ENCODE measurements around the gene ZNF385B.

ZNF385B gene

DNA sequence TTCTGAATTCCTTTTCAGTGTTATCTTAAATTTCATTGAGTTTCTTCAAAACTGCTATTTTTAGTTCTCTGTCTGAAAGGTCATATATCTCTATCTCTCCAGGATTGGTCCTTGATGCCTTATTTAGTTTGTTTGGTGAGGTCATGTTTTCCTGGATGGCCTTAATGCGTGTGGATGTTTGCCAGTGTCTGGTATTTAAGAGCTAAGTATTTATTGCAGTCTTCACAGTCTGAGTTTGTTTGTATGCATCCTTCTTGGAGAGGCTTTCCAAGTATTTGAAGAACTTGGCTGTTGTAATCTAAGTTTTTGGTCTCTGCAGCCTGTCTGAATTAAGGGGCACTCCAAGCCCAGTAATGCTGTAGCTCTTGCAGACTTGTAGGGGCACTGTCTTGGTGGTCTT lies 249.3 kb downstream of the ZNF385B start:
- DNase-seq = no peak

DNA sequence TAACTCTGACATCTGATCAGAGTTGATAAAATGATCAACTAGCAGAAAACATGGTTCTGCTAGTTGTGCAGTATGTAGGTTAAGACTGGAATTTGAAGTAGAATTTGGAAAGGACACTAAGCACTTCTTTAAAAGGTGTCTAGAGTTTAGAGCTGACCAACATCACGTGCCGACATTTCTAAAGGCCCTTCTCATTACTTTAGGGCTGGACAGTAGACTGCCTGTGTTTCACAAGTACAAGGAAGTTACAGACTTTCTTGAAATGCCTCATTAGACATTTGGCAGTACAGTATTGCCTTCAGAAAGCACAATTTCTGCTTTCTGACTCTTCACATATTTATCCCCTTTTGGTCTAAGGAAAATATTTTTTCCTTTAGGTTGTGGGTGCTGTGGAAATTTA lies 255.3 kb downstream of the ZNF385B start:
- H3K4me3 ChIP-seq (ENCODE audit: insufficient read depth, low read depth, low read length, poor library complexity, severe bottlenecking) = no peak overlapping the region
- H3K9me3 ChIP-seq (ENCODE audit: control insufficient read depth, low read length) = no peaks in the 10 kb centered on the region
- H3K36me3 ChIP-seq (ENCODE audit: control insufficient read depth, insufficient read depth, low read length) = no peaks in the 10 kb centered on the region
- H3K27me3 ChIP-seq (replicated peaks; ENCODE audit: control insufficient read depth, insufficient read depth, low read length, poor library complexity, severe bottlenecking) = no peaks in the 10 kb centered on the region
- no peak for DNase-seq
- H3K27ac ChIP-seq (ENCODE audit: insufficient read depth, low read length, poor library complexity, severe bottlenecking) = no peak overlapping the region
- H3K4me1 ChIP-seq (ENCODE audit: control insufficient read depth, insufficient read depth, low read length, poor library complexity, severe bottlenecking) = no peaks in the 10 kb centered on the region

More for the DNA sequence above, 249.3 kb downstream of the ZNF385B start:
- H3K4me1 ChIP-seq (ENCODE audit: control insufficient read depth, insufficient read depth, low read length, poor library complexity, severe bottlenecking) = no peaks in the 10 kb centered on the region
- no peak overlapping the region for H3K27ac ChIP-seq (ENCODE audit: insufficient read depth, low read length, poor library complexity, severe bottlenecking)
- no peaks in the 10 kb centered on the region for H3K9me3 ChIP-seq (ENCODE audit: control insufficient read depth, low read length)
- H3K27me3 ChIP-seq (replicated peaks; ENCODE audit: control insufficient read depth, insufficient read depth, low read length, poor library complexity, severe bottlenecking) = no peaks in the 10 kb centered on the region
- no peak overlapping the region for H3K4me3 ChIP-seq (ENCODE audit: insufficient read depth, low read depth, low read length, poor library complexity, severe bottlenecking)
- H3K36me3 ChIP-seq (ENCODE audit: control insufficient read depth, insufficient read depth, low read length) = no peaks in the 10 kb centered on the region

DNA sequence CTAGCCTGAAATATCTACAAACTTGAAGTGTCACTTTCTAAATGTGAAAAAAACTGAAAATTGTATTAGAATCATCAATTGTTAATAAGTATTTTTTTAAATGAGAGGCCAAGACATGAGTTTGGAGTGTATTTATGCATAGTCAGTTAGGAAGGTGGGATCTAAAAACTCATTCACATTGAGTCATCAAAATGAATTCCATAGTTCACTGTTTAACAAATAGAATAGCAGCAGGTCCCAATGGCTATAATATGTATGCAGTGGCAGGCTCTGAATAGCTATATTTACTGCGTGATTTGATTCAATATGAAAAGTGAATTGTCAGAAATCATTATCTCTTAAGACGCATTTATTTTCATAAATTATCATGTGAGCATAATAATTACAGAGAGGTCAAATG lies 256.1 kb downstream of the ZNF385B start:
- no peak overlapping the region for H3K27ac ChIP-seq (ENCODE audit: insufficient read depth, low read length, poor library complexity, severe bottlenecking)
- H3K4me3 ChIP-seq (ENCODE audit: insufficient read depth, low read depth, low read length, poor library complexity, severe bottlenecking) = no peak overlapping the region
- H3K9me3 ChIP-seq (ENCODE audit: control insufficient read depth, low read length) = no peaks in the 10 kb centered on the region
- no peak for DNase-seq
- H3K36me3 ChIP-seq (ENCODE audit: control insufficient read depth, insufficient read depth, low read length) = no peaks in the 10 kb centered on the region
- no peaks in the 10 kb centered on the region for H3K27me3 ChIP-seq (replicated peaks; ENCODE audit: control insufficient read depth, insufficient read depth, low read length, poor library complexity, severe bottlenecking)
- H3K4me1 ChIP-seq (ENCODE audit: control insufficient read depth, insufficient read depth, low read length, poor library complexity, severe bottlenecking) = no peaks in the 10 kb centered on the region

DNA sequence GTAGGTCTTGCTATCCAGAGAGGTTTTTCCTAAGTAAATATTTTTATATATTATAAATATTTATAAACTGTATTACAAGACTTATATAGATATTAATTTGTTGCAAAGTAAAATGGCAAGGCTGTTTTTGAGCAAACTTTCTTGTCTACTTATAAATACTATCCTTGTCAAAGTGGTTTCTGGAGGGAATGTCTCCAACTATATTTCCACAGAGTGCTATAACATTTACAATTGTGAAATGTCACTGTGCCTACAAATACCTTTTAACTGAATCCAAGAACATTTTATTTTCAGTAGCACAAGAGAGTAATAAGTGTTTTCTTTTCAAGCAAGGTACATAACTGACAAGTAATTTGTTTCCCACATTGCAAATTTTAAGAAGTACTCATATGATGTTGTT lies 256.8 kb downstream of the ZNF385B start:
- Histone ChIP-seq H3K36me3 (ENCODE audit: control insufficient read depth, insufficient read depth, low read length) (no peaks in the 10 kb centered on the region), H3K27ac (ENCODE audit: insufficient read depth, low read length, poor library complexity, severe bottlenecking) (no peak overlapping the region), H3K4me1 (ENCODE audit: control insufficient read depth, insufficient read depth, low read length, poor library complexity, severe bottlenecking) (no peaks in the 10 kb centered on the region), H3K9me3 (ENCODE audit: control insufficient read depth, low read length) (no peaks in the 10 kb centered on the region), H3K4me3 (ENCODE audit: insufficient read depth, low read depth, low read length, poor library complexity, severe bottlenecking) (no peak overlapping the region), H3K27me3 (replicated peaks; ENCODE audit: control insufficient read depth, insufficient read depth, low read length, poor library complexity, severe bottlenecking) (no peaks in the 10 kb centered on the region)
- no peak for DNase-seq

DNA sequence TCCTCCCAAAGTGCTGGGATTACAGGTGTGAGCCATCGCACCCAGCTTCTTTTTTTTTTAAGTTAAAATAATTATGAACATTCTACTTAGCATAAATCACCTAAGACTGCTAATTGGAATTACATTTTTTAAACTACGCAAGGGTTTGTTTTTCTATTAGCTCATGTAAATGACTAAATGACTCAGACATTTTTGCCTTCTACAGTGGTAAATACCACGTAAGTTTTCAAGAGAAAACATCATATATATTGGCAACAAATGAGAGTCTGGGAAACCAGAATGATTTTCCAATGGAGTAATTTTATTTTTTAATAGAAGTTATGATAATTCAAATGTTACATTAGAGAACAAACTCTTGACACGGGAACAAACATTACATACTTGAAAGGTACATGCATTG lies 259.0 kb downstream of the ZNF385B start:
- no peaks in the 10 kb centered on the region for H3K36me3 ChIP-seq (ENCODE audit: control insufficient read depth, insufficient read depth, low read length)
- H3K4me1 ChIP-seq (ENCODE audit: control insufficient read depth, insufficient read depth, low read length, poor library complexity, severe bottlenecking) = no peaks in the 10 kb centered on the region
- no peak overlapping the region for H3K27ac ChIP-seq (ENCODE audit: insufficient read depth, low read length, poor library complexity, severe bottlenecking)
- H3K9me3 ChIP-seq (ENCODE audit: control insufficient read depth, low read length) = no peaks in the 10 kb centered on the region
- DNase-seq = no peak
- H3K27me3 ChIP-seq (replicated peaks; ENCODE audit: control insufficient read depth, insufficient read depth, low read length, poor library complexity, severe bottlenecking) = no peaks in the 10 kb centered on the region
- H3K4me3 ChIP-seq (ENCODE audit: insufficient read depth, low read depth, low read length, poor library complexity, severe bottlenecking) = no peak overlapping the region

DNA sequence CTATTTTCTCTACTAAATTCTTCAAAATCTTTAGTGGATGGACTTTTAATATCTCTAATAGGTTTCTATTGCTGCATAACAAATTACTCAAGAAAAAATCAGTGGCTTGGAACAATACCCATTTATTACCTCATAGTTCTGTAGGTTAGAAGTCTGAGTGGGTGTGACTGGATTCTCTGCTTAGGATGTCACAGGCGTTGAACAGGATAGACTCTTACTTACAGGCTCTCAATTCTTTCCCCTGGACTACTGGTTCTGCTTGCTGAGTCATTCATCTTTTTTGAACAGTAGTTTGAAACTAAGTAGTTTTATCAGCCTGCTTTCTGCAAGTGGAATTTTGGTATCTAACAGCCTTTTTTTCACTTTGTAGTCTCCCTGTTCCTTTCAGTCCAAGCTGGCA lies 265.4 kb downstream of the ZNF385B start:
- no peaks in the 10 kb centered on the region for H3K36me3 ChIP-seq (ENCODE audit: control insufficient read depth, insufficient read depth, low read length)
- DNase-seq = no peak
- no peaks in the 10 kb centered on the region for H3K9me3 ChIP-seq (ENCODE audit: control insufficient read depth, low read length)
- H3K27me3 ChIP-seq (replicated peaks; ENCODE audit: control insufficient read depth, insufficient read depth, low read length, poor library complexity, severe bottlenecking) = no peaks in the 10 kb centered on the region
- no peak overlapping the region for H3K4me3 ChIP-seq (ENCODE audit: insufficient read depth, low read depth, low read length, poor library complexity, severe bottlenecking)
- no peaks in the 10 kb centered on the region for H3K4me1 ChIP-seq (ENCODE audit: control insufficient read depth, insufficient read depth, low read length, poor library complexity, severe bottlenecking)
- H3K27ac ChIP-seq (ENCODE audit: insufficient read depth, low read length, poor library complexity, severe bottlenecking) = no peak overlapping the region

DNA sequence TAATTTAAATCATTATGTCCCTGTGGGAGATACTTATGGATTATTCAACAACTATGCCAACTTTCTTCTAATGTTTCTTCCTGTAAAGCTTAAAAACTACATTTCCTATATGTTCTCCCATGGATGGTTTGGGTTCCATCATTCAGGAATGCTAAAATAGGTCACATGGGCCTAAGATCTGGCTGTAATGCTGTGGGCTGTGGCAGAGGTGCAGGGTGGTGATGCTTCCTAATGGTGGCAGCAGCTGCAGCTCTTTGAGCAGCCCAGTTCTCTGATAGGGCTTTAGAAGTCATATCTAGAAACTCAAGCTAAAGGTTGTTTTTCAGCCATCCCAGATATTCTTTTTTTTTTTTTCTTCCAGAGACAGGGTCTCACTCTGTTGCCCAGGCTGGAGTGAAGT lies 266.1 kb downstream of the ZNF385B start:
- Histone ChIP-seq H3K27me3 (replicated peaks; ENCODE audit: control insufficient read depth, insufficient read depth, low read length, poor library complexity, severe bottlenecking) (no peaks in the 10 kb centered on the region), H3K27ac (ENCODE audit: insufficient read depth, low read length, poor library complexity, severe bottlenecking) (no peak overlapping the region), H3K4me1 (ENCODE audit: control insufficient read depth, insufficient read depth, low read length, poor library complexity, severe bottlenecking) (no peaks in the 10 kb centered on the region), H3K9me3 (ENCODE audit: control insufficient read depth, low read length) (no peaks in the 10 kb centered on the region), H3K4me3 (ENCODE audit: insufficient read depth, low read depth, low read length, poor library complexity, severe bottlenecking) (no peak overlapping the region), H3K36me3 (ENCODE audit: control insufficient read depth, insufficient read depth, low read length) (no peaks in the 10 kb centered on the region)
- no peak for DNase-seq

DNA sequence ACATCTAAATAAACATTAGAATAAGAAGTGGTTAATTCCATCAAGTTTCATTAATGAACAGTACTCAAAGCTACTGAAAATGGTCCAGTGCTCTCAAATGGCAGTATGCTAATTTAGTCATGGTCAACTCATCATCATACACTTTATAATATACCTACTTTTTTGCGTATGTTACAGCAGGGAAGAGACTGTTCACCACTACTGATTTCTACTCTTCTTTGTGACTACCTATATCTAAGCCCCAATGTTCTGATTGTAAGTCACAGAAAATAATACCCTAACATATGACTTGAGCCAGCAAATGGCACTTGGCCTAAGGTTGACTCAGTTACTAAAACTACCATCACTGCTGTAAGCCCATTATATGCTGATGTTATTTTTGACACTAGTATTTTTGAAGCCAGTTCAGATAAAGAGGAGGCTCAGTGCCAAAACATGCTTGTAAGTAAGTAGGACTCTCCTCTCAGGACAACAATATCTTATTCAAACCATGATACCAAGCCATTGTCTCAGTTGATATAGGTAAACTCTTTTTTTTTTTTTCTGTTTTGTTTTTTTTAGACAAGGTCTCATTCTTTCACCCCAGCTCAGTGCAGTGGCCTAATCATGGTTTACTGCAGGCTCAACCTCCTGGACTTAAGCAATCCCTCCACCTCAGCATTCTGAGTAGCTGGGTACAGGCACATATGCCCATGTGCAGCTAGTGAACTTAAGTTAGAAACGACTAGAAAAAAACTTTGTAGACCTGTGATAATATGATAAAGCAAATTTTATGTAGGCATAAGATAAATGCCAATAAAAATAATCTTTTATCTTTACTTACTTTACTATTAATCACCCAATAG lies 266.9 kb downstream of the ZNF385B start:
- H3K9me3 ChIP-seq (ENCODE audit: control insufficient read depth, low read length) = no peaks in the 10 kb centered on the region
- no peak overlapping the region for H3K4me3 ChIP-seq (ENCODE audit: insufficient read depth, low read depth, low read length, poor library complexity, severe bottlenecking)
- H3K36me3 ChIP-seq (ENCODE audit: control insufficient read depth, insufficient read depth, low read length) = no peaks in the 10 kb centered on the region
- no peak for DNase-seq
- H3K27ac ChIP-seq (ENCODE audit: insufficient read depth, low read length, poor library complexity, severe bottlenecking) = no peak overlapping the region
- no peaks in the 10 kb centered on the region for H3K4me1 ChIP-seq (ENCODE audit: control insufficient read depth, insufficient read depth, low read length, poor library complexity, severe bottlenecking)
- no peaks in the 10 kb centered on the region for H3K27me3 ChIP-seq (replicated peaks; ENCODE audit: control insufficient read depth, insufficient read depth, low read length, poor library complexity, severe bottlenecking)

DNA sequence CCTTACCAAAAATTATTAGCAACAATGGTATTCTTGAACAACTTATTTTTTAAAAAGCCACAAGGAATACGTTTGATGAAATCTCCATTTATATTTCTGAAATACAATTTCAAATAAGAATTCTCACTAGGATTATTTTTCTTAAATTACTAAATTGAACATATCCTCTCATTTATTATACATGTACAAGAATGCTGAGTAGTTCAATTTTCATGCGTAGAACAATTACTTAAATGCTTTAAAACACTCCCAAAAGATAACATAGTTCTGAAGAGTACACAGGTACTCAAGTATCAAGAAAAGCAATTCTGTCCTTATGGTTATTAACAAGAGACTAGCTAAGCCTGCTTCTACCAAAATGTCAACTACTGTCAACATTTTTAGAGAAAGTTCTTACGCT lies 268.1 kb downstream of the ZNF385B start:
- Histone ChIP-seq H3K9me3 (ENCODE audit: control insufficient read depth, low read length) (no peaks in the 10 kb centered on the region), H3K27me3 (replicated peaks; ENCODE audit: control insufficient read depth, insufficient read depth, low read length, poor library complexity, severe bottlenecking) (no peaks in the 10 kb centered on the region), H3K4me3 (ENCODE audit: insufficient read depth, low read depth, low read length, poor library complexity, severe bottlenecking) (no peak overlapping the region), H3K27ac (ENCODE audit: insufficient read depth, low read length, poor library complexity, severe bottlenecking) (no peak overlapping the region), H3K36me3 (ENCODE audit: control insufficient read depth, insufficient read depth, low read length) (no peaks in the 10 kb centered on the region), H3K4me1 (ENCODE audit: control insufficient read depth, insufficient read depth, low read length, poor library complexity, severe bottlenecking) (no peaks in the 10 kb centered on the region)
- DNase-seq = no peak

DNA sequence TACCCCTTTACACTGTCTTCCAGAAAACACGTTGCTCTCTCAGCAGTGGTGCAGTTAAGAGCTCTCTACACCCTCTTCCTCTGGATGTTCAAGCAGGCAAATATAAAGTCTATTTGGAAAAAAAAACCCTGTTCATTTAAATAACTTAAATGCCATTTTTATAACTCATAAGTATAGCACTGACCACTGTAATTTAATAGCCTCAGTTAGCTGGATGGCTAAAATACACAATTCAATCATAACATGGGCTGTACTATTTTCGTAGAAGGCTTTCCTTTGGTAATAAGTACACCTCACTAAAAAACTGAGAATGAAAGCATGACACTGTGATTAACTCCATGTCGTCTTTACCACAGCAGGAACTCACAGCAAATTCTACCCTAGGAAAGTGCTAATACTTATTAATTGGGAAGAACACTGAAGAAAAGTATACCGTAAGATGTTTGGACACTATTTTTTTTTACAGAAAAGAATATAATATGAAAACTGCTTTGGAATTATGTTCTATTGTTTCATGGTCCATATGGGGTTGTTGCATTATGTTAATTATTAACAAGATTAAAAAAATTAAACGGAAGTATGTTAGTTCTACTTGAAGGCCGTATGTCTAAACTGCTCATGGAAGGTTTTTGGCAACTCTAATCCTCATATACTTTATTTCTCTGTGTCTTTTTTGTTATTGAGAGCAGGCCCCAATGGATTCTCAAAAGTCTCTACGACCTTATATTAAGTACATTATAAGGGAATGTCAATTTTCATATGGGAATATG lies 269.1 kb downstream of the ZNF385B start:
- no peaks in the 10 kb centered on the region for H3K27me3 ChIP-seq (replicated peaks; ENCODE audit: control insufficient read depth, insufficient read depth, low read length, poor library complexity, severe bottlenecking)
- no peaks in the 10 kb centered on the region for H3K4me1 ChIP-seq (ENCODE audit: control insufficient read depth, insufficient read depth, low read length, poor library complexity, severe bottlenecking)
- no peak overlapping the region for H3K27ac ChIP-seq (ENCODE audit: insufficient read depth, low read length, poor library complexity, severe bottlenecking)
- H3K36me3 ChIP-seq (ENCODE audit: control insufficient read depth, insufficient read depth, low read length) = no peaks in the 10 kb centered on the region
- H3K4me3 ChIP-seq (ENCODE audit: insufficient read depth, low read depth, low read length, poor library complexity, severe bottlenecking) = no peak overlapping the region
- DNase-seq = no peak
- H3K9me3 ChIP-seq (ENCODE audit: control insufficient read depth, low read length) = no peaks in the 10 kb centered on the region

Data from effector memory CD4-positive, alpha-beta T cell (primary cell).